Esophagus squamous epithelium (tissue), 5 donors: ENCODE results near the gene FAM20C. TPM values are rescaled to one million over a fixed set of nuclear protein-coding genes. Genes with fewer than 3 reads are reported as not detected.
A peak's percentile ranks its signal among the peaks of the same experiment; 100 is the strongest.

Experiments
- DNase-seq: peaks from one replicate; lab custom pipeline; 2025; lab: John Stamatoyannopoulos, UW
- H3K27ac ChIP-seq, 4 donors: fragments of 200-600 bp; sonication (generic); one replicate each; pipeline ENCODE4 v1.5.1; 2016 to 2019; ENCODE audit warnings: mild to moderate bottlenecking in 1 of 4
- H3K27me3 ChIP-seq, 4 donors: fragments of 200-600 bp; sonication (generic); 1 replicate in 3 of 4; 2 replicates in 1 of 4; pipeline versions ENCODE4 v1.5.1 to v1.6.0; 2017 to 2021; ENCODE audit warnings: antibody characterized with exemption in 1 of 4
- H3K36me3 ChIP-seq, 3 donors: fragments of 200-600 bp; sonication (generic); one replicate each; pipeline ENCODE4 v1.5.1; 2016 to 2019
- H3K4me1 ChIP-seq, 3 donors: fragments of 200-600 bp; sonication (generic); one replicate each; pipeline ENCODE4 v1.5.1; 2017 to 2019
- H3K4me3 ChIP-seq, 4 donors: fragments of 200-600 bp; sonication (generic); 1 replicate in 3 of 4; 2 replicates in 1 of 4; pipeline ENCODE4 v1.5.1; 2016 to 2019; ENCODE audit warnings: mild to moderate bottlenecking in 2 of 4, moderate library complexity in 1 of 4
- H3K9me3 ChIP-seq, 3 donors: fragments of 200-600 bp; sonication (generic); one replicate each; pipeline ENCODE4 v1.5.1; 2016 to 2019
- CTCF ChIP-seq, 6 experiments: fragments of 450-650 bp in 4 of 6; fragments of 200-600 bp in 2 of 6; sonication (generic) in 2 of 6; IDR thresholded peaks; one replicate each; pipeline ENCODE4 v1.5.1; 2016 to 2019; ENCODE audit warnings: antibody characterized with exemption in 6 of 6, mild to moderate bottlenecking in 4 of 6, moderate library complexity in 4 of 6
- POLR2A ChIP-seq, 4 donors: fragments of 450-650 bp; IDR thresholded peaks; one replicate each; pipeline ENCODE4 v1.6.1; 2017; ENCODE audit warnings: antibody characterized with exemption in 4 of 4, mild to moderate bottlenecking in 4 of 4, moderate library complexity in 3 of 4
- WGBS, 2 donors: methylation state at CpG; one replicate each; pipeline ENCODE4 v1.1.5; 2018; 5-methylcytosine and 5-hydroxymethylcytosine counted together
- intact Hi-C: fragments of 100-400 bp; cut with DNase I; formaldehyde crosslinking; loops from one replicate; pipeline ENCODE4 v1.15.0; 2022
- total RNA-seq, 4 donors: library from RNA; depleted of rRNA; stranded (reverse); fragments of >200 nt; gene quantifications; one replicate each; pipeline ENCODE4 v1.1.0, GENCODE V29; 2016
- donor health status: DM: yes; HTN: yes; CAD: no.

The FAM20C gene
- total RNA-seq, 4 donors from 2014 or later, result 8.5 to 16.0 (median 13.7) TPM

DNA sequence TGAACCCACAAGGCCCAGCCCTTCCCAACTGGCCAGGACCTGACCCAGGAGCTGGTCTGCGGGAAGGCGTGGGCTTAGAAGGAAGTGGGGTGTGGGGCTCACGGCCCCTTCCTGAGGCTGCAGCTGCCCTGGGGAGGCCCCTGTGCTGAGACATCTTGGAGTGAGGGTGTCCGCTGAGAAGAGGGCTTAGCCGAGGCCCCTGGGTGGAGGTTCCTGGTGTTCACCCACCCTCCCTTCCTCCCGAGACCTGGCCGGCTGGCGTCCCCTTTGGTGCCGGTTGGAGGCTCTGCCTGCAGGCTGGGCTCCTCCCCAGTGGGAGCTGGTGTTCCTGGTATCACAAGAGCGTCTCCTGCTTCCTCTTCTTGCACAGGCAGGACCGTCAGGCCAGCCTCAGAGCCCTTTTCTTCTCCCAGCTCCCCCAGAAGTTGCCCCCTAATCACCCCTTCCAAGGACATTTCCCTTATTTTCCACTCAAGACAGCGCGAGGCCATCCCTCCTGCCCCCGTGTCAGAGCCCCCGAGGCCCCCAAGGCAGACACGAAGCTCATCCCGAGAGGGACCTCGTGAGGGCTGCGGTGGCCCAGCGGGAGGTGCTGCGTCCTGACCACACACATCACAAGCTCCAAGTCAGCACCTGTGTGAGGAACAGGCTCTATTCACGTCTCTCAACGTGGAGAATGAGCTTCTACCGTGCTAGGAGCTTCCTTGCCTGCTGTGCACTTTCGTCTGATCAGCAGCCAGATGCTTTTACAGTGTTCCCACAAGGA lies 25.1 kb upstream of the FAM20C start:
- peaks cover 0 to 75% (median 0%) of the 10 kb centered on the region in 4 donors for H3K27me3 ChIP-seq
- H3K4me1 ChIP-seq, result peaks cover 0 to 4% (median 0%) of the 10 kb centered on the region in 3 donors
- H3K9me3 ChIP-seq, result no peaks in the 10 kb centered on the region
- no peak overlapping the region for H3K4me3 ChIP-seq
- TF ChIP-seq CTCF (IDR thresholded peaks at IDR 0.05) (no peak), POLR2A (IDR thresholded peaks at IDR 0.05) (no peak)
- intact Hi-C loops, result no loop called here
- WGBS, 2 donors, result 51 to 68% methylated on average over 6 to 16 of the region's 25 CpGs
- peak overlapping the region in 1 of 4 donors; percentile 44 for H3K27ac ChIP-seq
- no peak for DNase-seq
- H3K36me3 ChIP-seq, result no peaks in the 10 kb centered on the region

- DNase-seq, result no peak
- no peak overlapping the region for H3K27ac ChIP-seq
- H3K4me3 ChIP-seq, result no peak overlapping the region
- intact Hi-C loops, result no loop called here
- H3K9me3 ChIP-seq, result no peaks in the 10 kb centered on the region
- TF ChIP-seq POLR2A (IDR thresholded peaks at IDR 0.05) (no peak), CTCF (IDR thresholded peaks at IDR 0.05) (no peak)
- H3K27me3 ChIP-seq, result peaks cover 0 to 67% (median 0%) of the 10 kb centered on the region in 4 donors
- peaks cover 0 to 4% (median 0%) of the 10 kb centered on the region in 3 donors for H3K4me1 ChIP-seq
- WGBS, 2 donors, result 79 to 90% methylated on average over 6 to 8 of the region's 31 CpGs
- no peaks in the 10 kb centered on the region for H3K36me3 ChIP-seq
Measured at GRCh38 chr7:167976-168791, 24.2 kb upstream of the FAM20C start.

DNA sequence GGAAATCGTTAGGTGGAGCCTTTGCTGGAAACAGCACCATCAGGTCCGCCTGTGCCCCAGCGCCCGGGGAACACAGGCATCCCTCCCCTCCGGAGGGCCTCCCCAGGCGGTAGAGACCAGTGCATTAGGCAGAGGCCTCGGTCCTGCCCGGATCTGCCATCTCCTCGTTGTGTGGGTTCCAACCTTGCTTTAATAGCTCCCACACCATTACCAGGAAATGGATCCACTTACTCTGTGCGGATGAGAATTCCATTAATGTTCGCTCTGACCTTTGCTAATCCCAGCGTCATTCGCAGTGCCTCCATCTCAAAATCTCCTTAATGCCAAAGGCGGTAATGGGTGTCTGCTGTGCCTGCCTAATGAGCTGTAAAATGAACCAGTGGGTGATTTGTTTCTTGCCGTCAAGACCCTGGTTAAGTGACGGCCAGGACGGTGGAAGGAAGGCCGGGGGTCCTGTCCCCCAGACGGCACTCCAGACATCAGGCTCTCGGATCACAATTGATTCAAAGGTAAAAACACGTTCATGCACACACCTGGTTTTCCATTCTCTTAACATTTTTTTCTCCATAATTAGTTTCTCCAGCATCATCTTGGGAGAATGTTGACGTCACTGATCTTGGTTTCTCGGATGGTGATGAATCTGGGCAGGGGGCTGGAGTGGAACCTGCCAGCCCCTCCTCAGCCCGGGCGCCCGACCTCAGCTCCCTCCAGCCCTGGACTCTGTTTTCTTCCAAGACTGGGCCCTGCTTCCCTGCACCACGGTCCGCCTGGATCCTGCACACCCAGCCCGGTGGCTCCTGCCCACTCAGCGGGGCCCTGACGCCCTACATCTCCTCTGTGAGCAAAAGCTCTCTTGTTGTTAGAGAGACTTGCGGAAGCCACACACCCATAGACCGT lies 22.8 kb upstream of the FAM20C start:
- intact Hi-C loops, result no loop called here
- no peak for DNase-seq
- 89 to 91% methylated on average over 31 to 33 of the region's 33 CpGs for WGBS, 2 donors

More for the DNA sequence above, 22.8 kb upstream of the FAM20C start:
- TF ChIP-seq CTCF (IDR thresholded peaks at IDR 0.05), result no peak
- TF ChIP-seq POLR2A (IDR thresholded peaks at IDR 0.05), result no peak
- Histone ChIP-seq H3K9me3 (no peaks in the 10 kb centered on the region), H3K27me3 (peaks cover 0 to 54% (median 0%) of the 10 kb centered on the region in 4 donors), H3K27ac (no peak overlapping the region), H3K36me3 (no peaks in the 10 kb centered on the region), H3K4me1 (peaks cover 2 to 12% (median 4%) of the 10 kb centered on the region in 3 donors), H3K4me3 (no peak overlapping the region)
